Measurements from ENCODE around the gene TBC1D16.

Gene TBC1D16

DNA sequence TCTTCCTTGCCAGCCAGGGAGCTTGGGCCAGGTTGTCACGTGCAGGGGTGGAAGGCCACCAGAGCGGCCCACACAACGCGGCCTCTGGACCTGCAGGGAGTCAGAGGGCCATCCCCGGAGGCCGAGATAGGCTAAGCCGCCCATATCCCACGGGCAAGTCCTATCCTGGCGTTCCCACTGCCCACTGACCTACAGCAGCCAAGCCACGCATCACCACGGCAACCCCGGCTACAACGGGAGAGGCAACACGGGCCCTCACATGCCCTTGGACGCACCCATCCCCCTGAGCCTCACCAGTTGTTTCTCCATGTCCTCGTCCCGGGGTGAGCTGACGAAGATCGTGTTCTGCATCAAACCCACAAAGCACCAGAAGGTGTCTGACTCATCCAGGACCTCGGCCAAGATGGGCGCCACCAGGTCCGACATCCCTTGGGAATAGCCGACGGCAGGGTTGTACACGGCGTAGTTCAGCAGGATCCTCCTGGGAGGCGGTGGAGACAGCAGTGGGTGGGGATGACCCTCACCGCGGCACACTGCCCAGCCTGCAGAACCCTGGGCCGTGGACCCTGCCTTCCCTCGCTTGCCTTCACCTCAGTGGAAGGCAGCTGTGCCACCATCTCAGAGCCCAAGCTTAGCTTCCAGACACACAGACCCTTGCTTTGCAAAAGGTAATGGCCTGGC is 88.2 kb downstream of the TBC1D16 start:
- no peak for DNase-seq

DNA sequence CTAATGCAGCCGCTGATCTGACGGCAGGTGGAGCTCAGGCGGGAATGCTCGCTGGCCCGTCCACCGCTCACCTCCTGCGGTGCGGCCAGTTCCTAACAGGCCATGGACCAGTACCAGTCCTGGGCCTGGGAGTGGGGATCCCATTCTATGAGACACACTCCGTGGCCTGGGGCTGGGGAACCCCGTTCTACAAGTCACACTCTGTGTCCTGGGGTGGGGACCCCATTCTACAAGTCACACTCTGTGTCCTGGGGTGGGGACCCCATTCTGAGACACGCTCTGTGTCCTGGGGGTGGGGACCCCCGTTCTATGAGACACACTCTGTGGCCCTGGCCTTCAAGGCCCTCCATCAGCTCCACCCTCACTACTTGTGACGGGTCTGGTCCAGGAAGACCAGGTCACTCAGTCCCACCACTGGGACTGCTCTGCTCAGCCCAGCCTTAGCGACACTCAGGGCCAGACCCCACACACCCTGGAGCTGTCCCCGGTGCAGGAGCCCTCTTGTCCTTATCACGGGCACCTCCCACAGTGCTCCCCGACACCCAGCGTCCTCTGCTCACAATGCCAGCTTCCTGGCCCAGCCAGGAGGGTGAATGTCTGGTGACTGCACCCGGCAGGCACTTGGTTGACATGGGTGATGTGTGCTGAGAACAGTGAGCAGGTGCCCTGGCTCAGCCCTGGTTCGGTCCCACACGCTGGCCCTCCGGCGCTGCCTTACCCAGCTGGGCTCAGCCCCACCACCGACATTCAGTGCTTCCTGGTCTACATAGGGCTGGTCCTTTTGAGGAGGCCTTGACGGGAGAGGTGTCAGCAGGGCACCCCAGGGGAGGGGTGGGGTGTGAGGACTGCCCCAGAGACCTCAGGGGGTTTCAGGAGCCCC is 89.1 kb downstream of the TBC1D16 start:
- no peak for DNase-seq

DNA sequence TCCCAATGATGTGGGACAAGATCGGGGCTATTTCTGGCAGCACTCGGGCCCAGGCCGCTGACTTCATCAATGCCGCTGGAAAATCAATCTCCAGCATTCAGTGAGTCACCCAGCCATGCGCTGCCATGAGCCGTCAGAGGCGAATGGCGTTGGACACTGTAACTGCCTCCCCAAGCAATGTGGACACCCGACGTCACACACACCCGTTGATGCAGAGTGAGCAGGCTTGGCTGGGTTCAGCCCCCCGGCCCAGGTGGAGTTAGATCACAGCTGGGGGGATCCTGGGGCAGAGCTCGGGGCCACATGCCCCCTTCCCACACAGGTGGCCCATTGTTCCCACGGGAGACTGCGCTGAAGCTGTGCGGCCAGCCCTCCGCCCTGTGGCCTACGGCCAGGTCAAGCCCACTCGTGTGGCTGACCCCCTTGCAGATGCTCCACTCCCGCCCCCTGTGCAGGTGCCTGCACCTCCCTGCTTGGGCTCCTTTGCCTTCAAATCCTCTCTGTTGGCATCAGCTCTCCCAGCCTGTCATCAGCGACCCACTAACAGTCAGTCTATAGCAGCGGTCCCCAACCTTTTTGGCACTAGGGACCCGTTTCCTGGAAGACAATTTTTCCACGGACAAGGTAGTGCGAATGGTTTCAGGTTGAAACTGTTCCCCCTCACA is 89.9 kb downstream of the TBC1D16 start:
- no peak for DNase-seq

DNA sequence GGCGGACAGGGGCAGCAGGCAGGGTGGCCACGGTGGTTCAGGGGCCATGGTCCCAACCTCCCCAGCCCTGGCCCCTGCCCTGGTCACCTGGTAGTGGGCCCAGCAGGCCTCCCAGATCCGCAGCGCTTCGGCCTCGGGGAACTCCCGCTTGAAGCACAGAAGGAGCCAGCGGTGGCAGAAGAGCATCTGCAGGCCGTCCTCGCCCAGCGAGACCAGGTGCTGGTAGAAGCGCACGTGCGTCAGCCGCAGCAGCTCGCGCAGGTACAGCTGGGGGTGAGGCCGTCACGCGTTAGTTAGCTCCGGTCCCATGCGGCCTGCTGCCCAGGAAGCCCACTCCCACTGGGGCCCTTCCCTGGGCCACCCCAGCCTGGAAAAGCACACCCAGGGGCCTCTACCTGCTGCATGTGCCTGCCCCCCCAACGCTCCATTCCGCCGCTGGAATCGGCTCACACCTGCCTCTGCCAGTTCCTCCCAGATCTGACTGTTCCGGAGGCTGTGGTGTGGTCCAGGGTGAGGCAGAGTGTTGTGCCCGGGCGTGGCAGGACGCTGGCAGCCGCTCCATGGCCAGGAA is 90.8 kb downstream of the TBC1D16 start:
- DNase-seq, result no peak

DNA sequence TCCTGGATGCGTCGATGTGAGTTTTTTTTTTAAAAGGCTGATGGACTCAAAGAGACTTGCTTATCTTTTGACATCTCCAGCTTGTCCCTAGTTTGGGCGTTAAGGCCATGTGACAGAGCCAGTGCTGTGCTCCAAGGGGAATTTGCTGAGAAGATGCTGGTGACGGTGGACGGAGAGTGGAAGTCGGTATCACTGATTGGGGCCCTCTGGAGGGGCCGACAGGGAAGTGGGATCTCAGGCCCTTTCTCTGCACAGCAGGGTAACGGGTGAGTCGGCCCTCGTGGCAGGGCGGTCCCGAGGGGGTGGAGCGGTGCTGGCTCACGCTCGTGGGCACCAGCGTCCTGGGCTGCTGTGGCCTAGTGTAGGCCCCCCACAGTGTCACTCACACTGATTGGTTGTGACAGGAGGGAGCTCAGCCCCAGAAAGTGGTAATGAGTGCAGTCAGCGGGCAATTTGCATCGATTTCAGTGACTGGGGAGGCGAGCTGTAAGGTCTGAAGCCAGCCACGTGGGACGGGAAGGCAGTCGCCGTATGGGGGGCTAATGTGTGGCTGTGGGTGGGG is 91.3 kb downstream of the TBC1D16 start:
- DNase-seq, result no peak

DNA sequence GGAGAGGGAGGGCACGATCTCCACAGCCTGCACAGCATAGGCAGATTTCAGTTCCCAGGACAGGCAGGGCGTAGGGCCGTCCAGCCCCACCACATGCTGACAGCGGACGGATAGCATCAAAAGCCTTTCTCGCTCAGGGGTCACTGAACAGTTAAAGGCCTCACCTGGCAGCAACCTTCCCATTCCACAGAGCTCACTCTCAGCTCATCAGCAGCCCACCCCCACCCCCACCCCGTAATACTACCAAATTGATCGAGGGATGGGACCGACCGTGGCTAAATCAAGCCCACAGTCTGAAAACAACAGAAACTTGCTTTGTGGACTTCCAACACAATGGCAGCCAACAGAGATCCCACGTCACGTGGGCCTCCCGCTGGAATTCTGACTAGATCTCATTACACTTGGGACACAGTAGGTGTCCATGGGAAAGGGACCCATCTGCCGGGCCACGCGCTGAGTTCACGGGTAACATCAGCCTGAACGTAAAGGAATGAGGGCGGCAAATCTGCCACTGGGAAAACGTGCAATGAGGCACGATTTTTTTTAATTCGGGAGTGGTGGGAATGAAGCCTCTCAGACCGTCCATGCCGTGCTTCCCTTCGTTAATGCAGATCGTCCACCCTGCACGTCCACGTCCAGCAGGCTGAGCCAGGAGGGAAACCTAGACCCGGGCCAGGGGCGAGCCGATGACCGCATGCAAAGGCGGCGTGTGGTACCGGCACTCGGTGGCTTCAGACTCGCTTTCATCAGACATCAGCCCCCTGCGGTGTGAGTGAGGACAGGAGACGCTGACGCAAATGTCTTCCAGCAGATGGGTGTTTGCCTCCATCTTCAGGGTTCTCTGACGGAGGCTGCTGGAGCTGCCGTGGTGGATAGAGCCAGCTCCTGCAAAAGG is 92.1 kb downstream of the TBC1D16 start:
- DNase-seq, result no peak

DNA sequence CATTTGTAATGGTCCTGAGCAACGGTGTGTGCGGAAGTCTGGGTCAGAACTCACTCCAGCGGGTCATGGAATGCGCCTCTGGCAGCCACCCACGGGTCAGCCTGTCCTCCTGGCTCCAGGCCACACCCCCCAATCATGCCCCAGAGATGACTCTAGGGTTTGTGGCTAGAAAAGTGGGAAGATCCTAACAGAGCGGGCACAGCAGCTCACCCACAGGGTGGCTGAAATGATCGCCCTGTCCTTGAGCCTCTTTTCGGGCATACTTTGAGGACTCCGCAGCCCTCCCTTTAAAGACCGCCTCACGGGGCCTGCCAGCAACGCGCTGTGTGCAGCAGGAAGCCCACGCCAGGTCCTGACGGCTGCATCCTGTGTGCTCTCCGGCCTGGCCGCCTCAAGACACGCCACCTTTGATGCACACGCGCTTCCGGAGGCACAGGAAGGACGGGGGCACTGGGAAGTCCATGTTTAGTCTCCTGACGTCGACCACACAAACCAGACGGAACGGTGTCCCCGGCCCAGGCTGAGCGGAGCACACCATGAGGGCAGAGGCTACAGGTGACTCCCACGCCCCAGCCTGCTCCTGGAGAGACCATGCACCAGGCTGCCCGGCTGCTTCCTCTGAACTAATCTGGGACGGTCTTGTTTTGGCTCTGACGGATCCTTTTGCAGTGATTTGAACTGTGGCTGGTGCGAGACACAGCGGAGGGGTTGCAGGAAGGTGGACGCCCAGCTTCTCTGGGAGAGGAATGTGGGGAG is 92.9 kb downstream of the TBC1D16 start:
- DNase-seq, result no peak

DNA sequence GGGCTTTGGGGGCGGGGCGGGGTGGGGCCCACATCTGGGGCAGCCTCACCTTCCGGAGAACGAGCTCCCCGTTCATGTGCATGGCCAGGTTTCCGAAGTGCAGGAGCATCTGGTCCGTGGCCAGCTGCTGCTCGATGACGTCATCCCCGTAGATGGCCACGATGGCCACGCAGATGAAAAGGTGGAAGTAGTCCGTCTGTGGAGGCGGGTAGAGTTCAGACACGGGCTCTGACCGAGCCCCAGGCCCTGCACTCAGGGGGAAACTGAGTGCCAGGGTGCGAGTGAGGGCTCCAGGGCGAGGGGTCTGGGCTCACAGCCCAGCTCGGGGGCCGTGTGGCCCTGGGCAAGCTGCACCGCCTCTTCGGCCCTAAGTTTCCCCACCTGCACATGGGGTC is 93.7 kb downstream of the TBC1D16 start:
- DNase-seq, result no peak

DNA sequence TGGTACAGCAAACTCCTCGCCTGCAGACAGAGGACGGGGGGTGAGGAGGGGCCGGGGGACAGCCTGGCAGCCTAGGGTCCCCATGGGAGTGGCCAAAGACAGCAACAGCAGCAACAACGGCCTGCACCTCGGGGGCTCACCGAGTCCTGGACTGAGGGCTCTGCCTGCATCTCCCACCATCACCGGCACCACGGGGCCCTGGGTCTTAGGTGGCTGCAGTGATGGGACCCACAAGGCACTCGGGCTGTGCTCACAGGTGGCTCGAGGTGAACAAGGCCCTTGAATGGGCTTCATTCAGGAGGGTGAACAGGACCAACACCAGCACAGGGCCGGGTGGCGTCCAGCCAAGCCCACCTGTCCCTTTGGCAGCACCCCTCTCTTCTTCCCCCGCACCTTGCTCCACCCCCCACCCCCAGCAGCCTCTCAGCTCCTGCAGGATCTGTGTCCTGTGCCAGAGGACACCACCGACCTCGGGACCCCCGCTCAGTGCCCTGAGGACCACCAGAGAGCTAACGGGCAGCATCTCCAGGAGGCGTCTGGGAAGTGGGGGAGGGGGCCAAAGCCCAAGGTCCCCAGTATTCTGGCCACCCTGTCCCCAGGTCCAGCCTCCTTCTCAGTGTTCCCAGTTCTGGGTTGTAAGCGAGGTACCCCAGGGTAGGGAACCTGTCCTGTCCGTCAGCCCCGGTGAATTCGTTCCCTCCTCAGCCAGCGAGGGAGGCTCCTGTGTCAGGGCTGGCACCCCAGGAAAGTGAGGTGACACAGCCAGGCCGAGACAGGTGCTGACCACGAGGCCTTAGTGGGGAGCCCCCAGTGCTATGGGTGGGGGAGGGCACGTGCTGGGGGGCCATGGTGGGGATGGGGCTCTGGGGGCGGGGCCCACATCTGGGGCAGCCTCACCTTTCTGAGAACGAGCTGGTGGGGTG is 94.3 kb downstream of the TBC1D16 start:
- no peak for DNase-seq

DNA sequence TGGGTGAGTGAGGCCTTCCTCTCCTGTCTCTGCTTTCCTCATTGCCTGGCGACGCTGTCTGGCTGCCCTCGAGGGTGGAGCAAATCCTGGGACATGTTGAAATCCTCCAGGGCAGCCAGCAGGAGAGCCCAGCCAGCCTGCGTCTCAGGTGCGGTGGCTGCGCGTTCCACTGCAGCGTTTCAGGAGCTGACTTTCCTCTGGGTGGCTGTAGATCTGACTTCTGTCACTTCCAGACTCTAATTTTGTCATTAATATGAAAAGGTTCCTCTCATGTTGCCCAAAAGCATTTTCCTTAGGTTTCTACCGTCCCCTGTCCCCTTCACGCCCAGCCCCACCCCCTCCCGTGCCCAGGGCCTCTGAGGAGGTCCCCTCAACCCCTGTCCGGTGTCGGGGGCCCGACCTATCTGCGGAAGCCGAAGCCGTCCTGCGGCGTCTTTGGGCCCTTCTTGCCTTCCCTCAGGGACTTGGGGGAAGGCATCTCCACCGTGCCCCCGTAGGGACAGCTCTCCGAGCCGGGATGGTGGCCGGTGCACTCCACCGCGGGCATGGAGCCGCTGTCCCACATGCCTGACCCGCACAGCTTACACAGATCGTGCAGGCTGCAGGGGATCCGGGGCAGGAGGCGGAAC is 95.1 kb downstream of the TBC1D16 start:
- no peak for DNase-seq

DNA sequence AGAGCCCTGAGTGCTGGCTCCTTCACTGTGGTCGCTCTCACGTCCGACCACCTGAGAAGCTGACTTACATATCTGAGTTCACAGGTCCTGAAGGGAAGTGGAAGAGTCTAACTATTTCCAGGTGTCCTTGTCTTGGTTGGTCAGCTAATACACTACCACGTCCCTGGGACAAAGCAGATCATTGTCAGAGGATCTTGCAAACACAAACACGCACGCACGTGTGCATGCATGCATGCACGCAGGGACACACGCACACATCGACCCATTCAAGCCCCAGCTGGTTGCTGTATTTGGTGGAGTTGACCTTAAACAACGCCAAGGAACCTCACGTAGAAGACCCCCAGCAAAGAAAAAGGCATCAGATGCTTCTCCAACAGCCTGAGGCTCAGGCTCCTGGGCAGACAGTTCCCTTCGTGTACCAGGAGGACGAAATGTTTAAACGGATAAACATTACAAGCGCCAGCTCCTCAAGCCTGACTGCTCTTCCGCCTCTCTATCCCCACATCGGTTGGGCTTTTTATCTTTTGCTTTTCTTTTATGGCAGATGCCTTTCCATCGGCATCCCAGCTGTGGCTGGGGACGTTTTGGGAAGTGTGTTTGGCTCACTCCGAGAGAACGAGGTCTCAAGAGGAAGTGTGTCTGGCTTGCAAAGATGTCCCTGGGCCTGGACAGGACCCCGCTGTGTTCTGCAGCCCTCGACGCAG is 95.8 kb downstream of the TBC1D16 start:
- no peak for DNase-seq

DNA sequence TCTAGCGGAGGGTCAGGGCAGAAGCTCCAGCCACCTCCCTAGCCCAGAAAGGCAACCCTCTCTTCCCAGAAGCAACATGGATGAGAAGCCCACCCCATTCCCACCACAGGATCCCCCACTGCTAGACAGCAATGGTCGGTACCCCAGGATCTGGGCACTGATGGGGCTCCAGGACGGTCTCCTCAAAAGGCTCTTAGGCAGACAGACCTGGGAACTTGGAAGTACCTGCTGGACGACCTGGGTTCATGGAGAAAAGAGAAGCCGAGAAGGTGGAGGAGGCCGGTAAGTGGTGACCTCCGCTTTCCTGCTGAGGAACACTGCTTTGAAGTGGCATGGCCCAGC is 96.6 kb downstream of the TBC1D16 start:
- no peak for DNase-seq

DNA sequence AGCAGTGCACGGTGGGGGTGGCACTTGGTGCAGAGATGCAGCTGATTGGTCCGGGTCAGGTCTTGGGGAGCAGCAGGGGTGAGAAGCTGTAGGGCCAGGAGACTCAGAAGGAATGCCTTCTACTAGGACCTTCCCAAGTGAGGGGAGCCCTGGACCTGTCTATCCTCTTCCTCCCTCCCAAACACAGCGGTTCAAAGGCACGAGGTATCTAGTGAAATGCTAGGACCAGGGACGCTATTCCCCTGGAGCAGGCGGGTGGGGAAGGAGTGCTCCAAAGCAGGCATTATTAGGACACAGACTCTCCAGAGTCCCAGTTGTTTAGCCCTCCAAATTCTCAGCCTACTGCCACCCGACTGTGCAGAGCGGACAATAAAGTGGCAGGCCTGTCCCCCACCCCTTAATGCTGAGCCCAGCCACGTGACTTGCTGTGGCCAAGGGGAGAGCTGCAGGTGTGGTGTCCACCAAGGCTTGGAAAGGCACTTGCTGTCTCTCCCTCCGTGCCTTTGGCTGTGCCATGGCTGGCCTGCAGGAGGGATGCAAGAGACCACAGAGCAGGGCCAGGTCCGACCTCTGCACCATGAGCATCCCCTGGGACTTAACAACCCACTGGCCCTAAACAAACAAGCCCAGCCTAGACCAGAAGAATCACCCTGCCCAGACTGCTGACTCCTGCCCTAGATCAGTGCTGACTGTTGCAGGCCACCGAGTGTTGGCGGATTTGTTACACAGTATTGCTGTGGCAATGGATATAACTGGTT is 97.2 kb downstream of the TBC1D16 start:
- no peak for DNase-seq

DNA sequence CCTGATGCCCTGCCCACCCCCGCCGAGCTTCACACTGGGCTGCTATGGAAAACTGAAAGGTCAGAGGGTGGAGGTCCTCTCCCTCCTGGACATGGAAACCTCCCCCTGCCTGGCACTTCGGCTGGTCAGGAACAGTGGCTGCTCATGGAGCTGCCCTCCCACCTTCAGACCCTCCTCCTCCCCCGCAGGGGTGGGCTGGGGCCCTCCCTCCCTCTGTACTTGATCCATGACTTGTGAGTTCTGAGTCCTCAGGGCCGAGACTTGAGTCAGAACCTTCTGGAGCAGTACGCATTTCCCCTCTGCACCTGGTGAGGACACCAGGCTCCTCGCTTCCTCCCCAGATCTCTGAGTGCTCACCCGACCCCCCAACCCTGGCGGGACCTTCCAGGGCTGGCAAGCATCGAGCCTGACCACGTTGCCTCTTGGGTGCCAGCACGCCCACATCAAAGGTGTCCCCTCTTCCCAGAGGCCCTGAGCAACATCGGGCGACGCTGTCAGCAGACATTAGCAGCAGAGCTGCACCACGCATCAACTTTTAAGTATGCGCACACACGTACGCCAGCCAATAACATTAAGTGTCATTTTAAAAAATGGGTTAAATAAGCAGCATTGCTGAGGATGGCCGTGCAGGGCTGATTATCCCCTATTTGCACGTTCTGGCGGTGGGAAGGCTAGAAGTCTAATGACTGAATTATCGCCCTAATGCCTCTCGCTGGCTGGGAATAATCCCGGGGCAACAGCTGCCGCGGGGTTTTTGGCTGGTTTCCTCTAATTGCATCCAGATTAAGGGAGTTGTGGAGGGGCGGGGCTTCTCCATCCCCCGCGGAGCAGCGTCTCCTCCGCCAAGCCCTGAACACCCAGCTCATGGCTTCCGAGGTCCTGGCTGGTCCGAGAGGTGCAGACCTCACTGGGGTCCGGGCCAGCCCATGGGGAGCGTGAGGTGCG is 98.0 kb downstream of the TBC1D16 start:
- no peak for DNase-seq

DNA sequence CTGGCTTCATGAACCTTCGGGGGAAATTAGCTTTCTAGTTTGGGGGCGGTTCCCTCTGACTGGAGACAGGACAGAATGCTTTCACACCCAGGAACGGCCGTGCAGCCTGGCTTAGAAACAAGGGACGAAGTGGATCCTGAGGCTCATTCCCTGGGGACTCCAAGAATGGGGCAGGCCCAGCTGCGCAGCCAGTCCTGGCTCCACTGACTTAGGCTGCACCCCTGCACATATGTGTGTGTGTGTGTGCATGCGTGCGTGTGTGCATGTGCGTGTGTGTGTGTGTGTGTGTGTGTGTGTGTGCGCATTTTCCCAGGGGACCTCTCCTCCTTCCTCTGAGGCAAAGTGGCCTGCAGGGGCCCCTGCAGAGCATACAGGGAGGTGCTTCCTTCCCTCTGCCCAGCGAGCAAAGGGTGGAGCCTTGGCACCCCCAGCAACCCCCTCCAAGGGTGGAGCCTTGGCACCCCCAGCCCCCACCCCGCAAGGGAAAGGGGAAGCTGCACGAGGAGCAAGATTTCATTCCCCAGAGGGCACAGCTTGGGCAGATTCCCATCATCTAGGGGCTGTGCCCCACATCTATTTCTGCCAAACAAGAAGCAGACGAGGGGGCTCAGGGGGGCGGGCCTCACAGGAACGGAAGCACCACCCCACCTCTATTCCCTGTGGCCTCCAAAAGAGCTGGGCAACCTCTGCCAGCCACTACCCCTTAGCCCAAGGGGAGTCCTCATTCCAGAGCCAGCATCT is 98.9 kb downstream of the TBC1D16 start:
- DNase-seq, result no peak

DNA sequence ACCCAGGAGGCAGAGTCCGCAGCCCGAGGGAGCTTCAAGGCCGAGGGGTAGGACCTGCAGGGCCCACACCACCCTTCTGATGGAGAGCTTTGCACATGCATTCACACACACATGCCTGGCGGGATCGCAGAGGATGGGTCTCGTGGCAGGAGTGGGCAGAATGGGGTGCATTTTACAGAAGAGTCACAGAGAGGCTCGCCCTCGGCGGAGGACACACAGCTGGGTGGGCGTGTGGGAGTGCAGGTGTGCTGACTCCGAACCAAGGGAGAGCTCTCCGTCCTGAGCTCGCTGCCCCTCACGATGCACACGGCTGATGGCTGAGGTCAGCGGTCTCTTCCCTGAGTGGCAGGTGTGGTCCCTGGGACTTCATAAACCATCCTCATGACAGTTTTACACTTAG is 99.6 kb downstream of the TBC1D16 start:
- DNase-seq, result no peak

Data from stimulated activated CD4-positive, alpha-beta T cell treated with anti-CD3 and anti-CD28 coated beads, Interleukin-4, amount 100 ng/mL, for 1 hour (primary cell).